GM21528 (cell line): ENCODE measurements around the gene PTPN22.
"Not testable (repeated sequence)": the region's sequence is repeated elsewhere in the genome, so short reads cannot be mapped to it uniquely, and the experiment has no call there.

Experiments
- ATAC-seq: cut with Tn5 transposase; IDR thresholded peaks from one replicate; pipeline ENCODE4 v1.9.1; 2021; ENCODE audit warnings: mild to moderate bottlenecking, moderate library complexity; ENCODE audit not compliant: unreplicated experiment, low FRiP score

PTPN22 gene

GRCh38 chr1:113854234-113854633, 17.3 kb downstream of the PTPN22 start:
- no peak for ATAC-seq

- not testable (repeated sequence) for ATAC-seq
These were observed 18.8 kb downstream of the PTPN22 start for GRCh38 chr1:113852694-113853093.

GRCh38 chr1:113850127-113850796, 21.2 kb downstream of the PTPN22 start:
- ATAC-seq = no peak

- no peak for ATAC-seq
These were observed 22.4 kb downstream of the PTPN22 start for GRCh38 chr1:113849072-113849471.

- no peak for ATAC-seq
These were observed 25.0 kb downstream of the PTPN22 start for GRCh38 chr1:113846391-113847035.

GRCh38 chr1:113836534-113836933, 35.0 kb downstream of the PTPN22 start:
- no peak for ATAC-seq

GRCh38 chr1:113835686-113836290, 35.7 kb downstream of the PTPN22 start:
- no peak for ATAC-seq

GRCh38 chr1:113834716-113835115, 36.8 kb downstream of the PTPN22 start:
- no peak for ATAC-seq

- ATAC-seq = no peak
These were observed 41.5 kb downstream of the PTPN22 start for GRCh38 chr1:113830039-113830438.

- no peak for ATAC-seq
These were observed 49.6 kb downstream of the PTPN22 start for GRCh38 chr1:113821916-113822315.

- ATAC-seq = no peak
These were observed 52.9 kb downstream of the PTPN22 start for GRCh38 chr1:113818578-113818977.

GRCh38 chr1:113813218-113813617, 58.3 kb downstream of the PTPN22 start:
- ATAC-seq = no peak

GRCh38 chr1:113812661-113813135, 58.8 kb downstream of the PTPN22 start:
- ATAC-seq = no peak

- ATAC-seq = peak; percentile 96
These were observed 59.4 kb downstream of the PTPN22 start, which contains the start of gene RSBN1 for GRCh38 chr1:113811888-113812660. Gene RSBN1, minus strand, starts transcription at chr1:113812476. Its CDS starts 64 bp downstream, at chr1:113812412.

- ATAC-seq = peak; percentile 38
These were observed 60.2 kb downstream of the PTPN22 start for GRCh38 chr1:113811156-113811887.

- ATAC-seq = no peak
These were observed 61.6 kb downstream of the PTPN22 start for GRCh38 chr1:113809670-113810602.

GRCh38 chr1:113808450-113809195, 62.9 kb downstream of the PTPN22 start:
- no peak for ATAC-seq

GRCh38 chr1:113805639-113806038, 65.9 kb downstream of the PTPN22 start:
- ATAC-seq = no peak

- no peak for ATAC-seq
These were observed 66.3 kb downstream of the PTPN22 start for GRCh38 chr1:113805256-113805531.
